GM12874 (cell line): ENCODE measurements around the gene COX4I2.

Experiments
- CTCF ChIP-seq: IDR thresholded peaks from 2 replicates; pipeline ENCODE4 v1.5.1; 2011; ENCODE audit warnings: low read depth, mild to moderate bottlenecking, control low read depth, low read length, moderate library complexity; ENCODE audit not compliant: insufficient read depth

The COX4I2 gene

GRCh38 chr20:31637660-31638059, at the start of gene COX4I2:
COX4I2 (plus strand) TSS chr20:31637912; CDS start chr20:31639018, 1,106 bp downstream.
- TF ChIP-seq CTCF = no peak

- TF ChIP-seq CTCF = no peak
Measured at GRCh38 chr20:31590717-31591225, 46.9 kb upstream of the COX4I2 start.

GRCh38 chr20:31593221-31594001, 44.3 kb upstream of the COX4I2 start:
- TF ChIP-seq CTCF = no peak

- no peak for TF ChIP-seq CTCF
Measured at GRCh38 chr20:31594002-31594557, 43.6 kb upstream of the COX4I2 start.

- no peak for TF ChIP-seq CTCF
Measured at GRCh38 chr20:31594558-31595379, 42.9 kb upstream of the COX4I2 start.

- TF ChIP-seq CTCF = no peak
Measured at GRCh38 chr20:31595380-31595653, 42.4 kb upstream of the COX4I2 start.

- no peak for TF ChIP-seq CTCF
Measured at GRCh38 chr20:31595654-31596411, 41.9 kb upstream of the COX4I2 start.
